ENCODE data around the gene EYA2.

Gene EYA2

GRCh38 chr20:47058236-47058635 is 163.6 kb downstream of the EYA2 start:
- no peak for TF ChIP-seq CTCF (IDR thresholded peaks at IDR 0.05)
- DNase-seq, result no peak
- intact Hi-C loops (cut with DNase I; ENCODE audit: low total_unique reads), result no loop called here
- Histone ChIP-seq H3K9me3 (no peaks in the 10 kb centered on the region), H3K36me3 (no peaks in the 10 kb centered on the region), H3K4me1 (no peaks in the 10 kb centered on the region), H3K27me3 (peaks cover 0 to 9% of the 10 kb centered on the region in 2 donors), H3K4me3 (no peak overlapping the region), H3K27ac (no peak overlapping the region)

GRCh38 chr20:47059536-47059935 is 164.9 kb downstream of the EYA2 start:
- no peak overlapping the region for H3K27ac ChIP-seq
- no peak for TF ChIP-seq CTCF (IDR thresholded peaks at IDR 0.05)
- peaks cover 0 to 9% of the 10 kb centered on the region in 2 donors for H3K27me3 ChIP-seq
- no peaks in the 10 kb centered on the region for H3K9me3 ChIP-seq
- DNase-seq, result no peak
- no peaks in the 10 kb centered on the region for H3K36me3 ChIP-seq
- H3K4me3 ChIP-seq, result no peak overlapping the region
- intact Hi-C loops (cut with DNase I; ENCODE audit: low total_unique reads), result no loop called here
- H3K4me1 ChIP-seq, result no peaks in the 10 kb centered on the region

GRCh38 chr20:47061549-47061948 is 166.9 kb downstream of the EYA2 start:
- no peak overlapping the region for H3K27ac ChIP-seq
- no peak for TF ChIP-seq CTCF (IDR thresholded peaks at IDR 0.05)
- H3K36me3 ChIP-seq, result peaks cover 0 to 3% (median 0%) of the 10 kb centered on the region in 3 donors
- no peaks in the 10 kb centered on the region for H3K4me1 ChIP-seq
- H3K9me3 ChIP-seq, result peaks cover 0 to 2% (median 0%) of the 10 kb centered on the region in 3 donors
- H3K4me3 ChIP-seq, result no peak overlapping the region
- intact Hi-C loops (cut with DNase I; ENCODE audit: low total_unique reads), result no loop called here
- H3K27me3 ChIP-seq, result peaks cover 0 to 2% of the 10 kb centered on the region in 2 donors
- no peak for DNase-seq

GRCh38 chr20:47062226-47062890 is 167.7 kb downstream of the EYA2 start:
- DNase-seq, result no peak
- H3K27me3 ChIP-seq, result no peaks in the 10 kb centered on the region
- H3K4me3 ChIP-seq, result no peak overlapping the region
- H3K9me3 ChIP-seq, result peaks cover 0 to 9% (median under 1%) of the 10 kb centered on the region in 3 donors
- intact Hi-C loops (cut with DNase I; ENCODE audit: low total_unique reads), result no loop called here
- no peak overlapping the region for H3K27ac ChIP-seq
- no peak for TF ChIP-seq CTCF (IDR thresholded peaks at IDR 0.05)
- no peaks in the 10 kb centered on the region for H3K4me1 ChIP-seq
- H3K36me3 ChIP-seq, result peaks cover 0 to 8% (median 0%) of the 10 kb centered on the region in 3 donors

- H3K27ac ChIP-seq, result no peak overlapping the region
- intact Hi-C loops (cut with DNase I; ENCODE audit: low total_unique reads), result no loop called here
- no peak overlapping the region for H3K4me3 ChIP-seq
- no peak for DNase-seq
- H3K9me3 ChIP-seq, result peaks cover 0 to 19% (median 11%) of the 10 kb centered on the region in 3 donors
- no peak for TF ChIP-seq CTCF (IDR thresholded peaks at IDR 0.05)
- H3K27me3 ChIP-seq, result no peaks in the 10 kb centered on the region
- peaks cover 0 to 8% (median 0%) of the 10 kb centered on the region in 3 donors for H3K36me3 ChIP-seq
- no peaks in the 10 kb centered on the region for H3K4me1 ChIP-seq
Measured at GRCh38 chr20:47063407-47063806, 168.8 kb downstream of the EYA2 start.

All from tibial artery (tissue), 4 donors.